ENCODE results near the gene HAVCR1.
"Not testable (repeated sequence)": the region's sequence is repeated elsewhere in the genome, so short reads cannot be mapped to it uniquely, and the experiment has no call there.

HAVCR1 gene

DNA sequence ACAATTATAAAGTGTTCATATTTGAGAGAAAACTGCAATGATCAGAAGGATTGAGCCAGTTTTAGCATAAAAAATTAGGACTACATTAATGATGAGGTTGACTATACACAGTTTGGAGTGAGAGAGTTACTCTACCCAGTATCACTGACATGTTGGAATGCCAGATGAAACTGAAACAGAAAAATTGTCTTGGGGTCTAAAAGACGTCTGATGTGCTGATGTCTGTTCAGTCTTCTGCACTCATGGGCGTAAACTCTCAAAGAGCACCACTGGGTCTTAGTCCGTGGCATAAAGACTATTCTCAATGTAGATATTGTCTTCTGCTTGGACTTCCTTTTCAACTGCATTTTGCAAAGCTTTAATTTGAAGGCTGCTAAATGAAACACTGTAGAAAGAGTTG, 29.5 kb downstream of the HAVCR1 start:
- DNase-seq: no peak
- ATAC-seq (ENCODE audit: insufficient read depth, low read depth): no peak
- TF ChIP-seq, protein P1, sequence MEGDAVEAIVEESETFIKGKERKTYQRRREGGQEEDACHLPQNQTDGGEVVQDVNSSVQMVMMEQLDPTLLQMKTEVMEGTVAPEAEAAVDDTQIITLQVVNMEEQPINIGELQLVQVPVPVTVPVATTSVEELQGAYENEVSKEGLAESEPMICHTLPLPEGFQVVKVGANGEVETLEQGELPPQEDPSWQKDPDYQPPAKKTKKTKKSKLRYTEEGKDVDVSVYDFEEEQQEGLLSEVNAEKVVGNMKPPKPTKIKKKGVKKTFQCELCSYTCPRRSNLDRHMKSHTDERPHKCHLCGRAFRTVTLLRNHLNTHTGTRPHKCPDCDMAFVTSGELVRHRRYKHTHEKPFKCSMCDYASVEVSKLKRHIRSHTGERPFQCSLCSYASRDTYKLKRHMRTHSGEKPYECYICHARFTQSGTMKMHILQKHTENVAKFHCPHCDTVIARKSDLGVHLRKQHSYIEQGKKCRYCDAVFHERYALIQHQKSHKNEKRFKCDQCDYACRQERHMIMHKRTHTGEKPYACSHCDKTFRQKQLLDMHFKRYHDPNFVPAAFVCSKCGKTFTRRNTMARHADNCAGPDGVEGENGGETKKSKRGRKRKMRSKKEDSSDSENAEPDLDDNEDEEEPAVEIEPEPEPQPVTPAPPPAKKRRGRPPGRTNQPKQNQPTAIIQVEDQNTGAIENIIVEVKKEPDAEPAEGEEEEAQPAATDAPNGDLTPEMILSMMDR (IDR thresholded peaks at IDR 0.05; ENCODE audit: borderline replicate concordance, extremely low read depth, low read length, poor library complexity, severe bottlenecking): no peak
- TF ChIP-seq EZH2 (IDR thresholded peaks at IDR 0.05; ENCODE audit: borderline replicate concordance, low read depth, low read length, severe bottlenecking): no peak
- Histone ChIP-seq H3K27ac (ENCODE audit: low read length) (no peak overlapping the region), H3K79me2 (ENCODE audit: insufficient read depth, low read length) (no peaks in the 10 kb centered on the region), H3K4me3 (ENCODE audit: low read depth in 1 of 2, low read length in 2 of 2) (no peak overlapping the region), H3K27me3 (ENCODE audit: insufficient read depth, low read length, poor library complexity) (peaks cover 5% of the 10 kb centered on the region), H3K9ac (ENCODE audit: low read depth, low read length) (no peak overlapping the region), H2AFZ (ENCODE audit: low read depth, low read length) (no peak overlapping the region), H3K9me3 (ENCODE audit: insufficient read depth, low read length, severe bottlenecking) (no peaks in the 10 kb centered on the region), H3K4me2 (ENCODE audit: insufficient read depth, low read length) (no peak overlapping the region), H3K36me3 (ENCODE audit: insufficient read depth, low read length) (no peaks in the 10 kb centered on the region), H3K4me1 (ENCODE audit: insufficient read depth, low read length) (no peaks in the 10 kb centered on the region), H4K20me1 (ENCODE audit: insufficient read depth, low read length) (no peaks in the 10 kb centered on the region)

GRCh38 chr5:157027663-157028062, 31.3 kb downstream of the HAVCR1 start:
- not testable (repeated sequence) for H3K27me3 ChIP-seq (ENCODE audit: insufficient read depth, low read length, poor library complexity); ATAC-seq (ENCODE audit: insufficient read depth, low read depth); H3K9ac ChIP-seq (ENCODE audit: low read depth, low read length); H3K4me1 ChIP-seq (ENCODE audit: insufficient read depth, low read length); H2AFZ ChIP-seq (ENCODE audit: low read depth, low read length); DNase-seq; H3K9me3 ChIP-seq (ENCODE audit: insufficient read depth, low read length, severe bottlenecking); H3K4me3 ChIP-seq (ENCODE audit: low read depth in 1 of 2, low read length in 2 of 2); H3K79me2 ChIP-seq (ENCODE audit: insufficient read depth, low read length); H3K27ac ChIP-seq (ENCODE audit: low read length); H3K4me2 ChIP-seq (ENCODE audit: insufficient read depth, low read length); H3K36me3 ChIP-seq (ENCODE audit: insufficient read depth, low read length); H4K20me1 ChIP-seq (ENCODE audit: insufficient read depth, low read length)

GRCh38 chr5:157026789-157027424, 32.0 kb downstream of the HAVCR1 start:
- Histone ChIP-seq H3K79me2 (ENCODE audit: insufficient read depth, low read length) (no peaks in the 10 kb centered on the region), H2AFZ (ENCODE audit: low read depth, low read length) (no peak overlapping the region), H4K20me1 (ENCODE audit: insufficient read depth, low read length) (no peaks in the 10 kb centered on the region), H3K4me3 (ENCODE audit: low read depth in 1 of 2, low read length in 2 of 2) (no peak overlapping the region), H3K4me2 (ENCODE audit: insufficient read depth, low read length) (no peak overlapping the region), H3K9ac (ENCODE audit: low read depth, low read length) (no peak overlapping the region), H3K27ac (ENCODE audit: low read length) (no peak overlapping the region), H3K4me1 (ENCODE audit: insufficient read depth, low read length) (no peaks in the 10 kb centered on the region), H3K9me3 (ENCODE audit: insufficient read depth, low read length, severe bottlenecking) (no peaks in the 10 kb centered on the region), H3K27me3 (ENCODE audit: insufficient read depth, low read length, poor library complexity) (peaks cover 12% of the 10 kb centered on the region), H3K36me3 (ENCODE audit: insufficient read depth, low read length) (no peaks in the 10 kb centered on the region)
- no peak for TF ChIP-seq EZH2 (IDR thresholded peaks at IDR 0.05; ENCODE audit: borderline replicate concordance, low read depth, low read length, severe bottlenecking)
- TF ChIP-seq, protein P1 (IDR thresholded peaks at IDR 0.05; ENCODE audit: borderline replicate concordance, extremely low read depth, low read length, poor library complexity, severe bottlenecking): peak; percentile 64
- ATAC-seq (ENCODE audit: insufficient read depth, low read depth) (no peak), DNase-seq (no peak)

GRCh38 chr5:157025093-157025698, 33.7 kb downstream of the HAVCR1 start:
- H3K9me3 ChIP-seq (ENCODE audit: insufficient read depth, low read length, severe bottlenecking): no peaks in the 10 kb centered on the region
- H4K20me1 ChIP-seq (ENCODE audit: insufficient read depth, low read length): no peaks in the 10 kb centered on the region
- DNase-seq (no peak), ATAC-seq (ENCODE audit: insufficient read depth, low read depth) (no peak)
- no peaks in the 10 kb centered on the region for H3K36me3 ChIP-seq (ENCODE audit: insufficient read depth, low read length)
- H3K79me2 ChIP-seq (ENCODE audit: insufficient read depth, low read length): no peaks in the 10 kb centered on the region
- no peak for TF ChIP-seq EZH2 (IDR thresholded peaks at IDR 0.05; ENCODE audit: borderline replicate concordance, low read depth, low read length, severe bottlenecking)
- TF ChIP-seq, protein P1 (IDR thresholded peaks at IDR 0.05; ENCODE audit: borderline replicate concordance, extremely low read depth, low read length, poor library complexity, severe bottlenecking): no peak
- H3K27me3 ChIP-seq (ENCODE audit: insufficient read depth, low read length, poor library complexity): peaks cover 10% of the 10 kb centered on the region
- no peak overlapping the region for H2AFZ ChIP-seq (ENCODE audit: low read depth, low read length)
- H3K9ac ChIP-seq (ENCODE audit: low read depth, low read length): no peak overlapping the region
- H3K4me1 ChIP-seq (ENCODE audit: insufficient read depth, low read length): no peaks in the 10 kb centered on the region
- H3K27ac ChIP-seq (ENCODE audit: low read length): no peak overlapping the region
- no peak overlapping the region for H3K4me2 ChIP-seq (ENCODE audit: insufficient read depth, low read length)
- no peak overlapping the region for H3K4me3 ChIP-seq (ENCODE audit: low read depth in 1 of 2, low read length in 2 of 2)

All from DND-41 (cell line).